D341Med (cell line): ENCODE data around the gene ATP6V1A.
A peak's percentile ranks its signal among the peaks of the same experiment; 100 is the strongest.
"Not testable (repeated sequence)": the region's sequence is repeated elsewhere in the genome, so short reads cannot be mapped to it uniquely, and the experiment has no call there.

Experiments
- DNase-seq: peaks from one replicate; pipeline ENCODE4 v3.0.0; 2012; ENCODE audit warnings: low spot score

ATP6V1A gene

GRCh38 chr3:113828600-113828999 lies 81.8 kb downstream of the ATP6V1A start:
- DNase-seq, result no peak

DNA sequence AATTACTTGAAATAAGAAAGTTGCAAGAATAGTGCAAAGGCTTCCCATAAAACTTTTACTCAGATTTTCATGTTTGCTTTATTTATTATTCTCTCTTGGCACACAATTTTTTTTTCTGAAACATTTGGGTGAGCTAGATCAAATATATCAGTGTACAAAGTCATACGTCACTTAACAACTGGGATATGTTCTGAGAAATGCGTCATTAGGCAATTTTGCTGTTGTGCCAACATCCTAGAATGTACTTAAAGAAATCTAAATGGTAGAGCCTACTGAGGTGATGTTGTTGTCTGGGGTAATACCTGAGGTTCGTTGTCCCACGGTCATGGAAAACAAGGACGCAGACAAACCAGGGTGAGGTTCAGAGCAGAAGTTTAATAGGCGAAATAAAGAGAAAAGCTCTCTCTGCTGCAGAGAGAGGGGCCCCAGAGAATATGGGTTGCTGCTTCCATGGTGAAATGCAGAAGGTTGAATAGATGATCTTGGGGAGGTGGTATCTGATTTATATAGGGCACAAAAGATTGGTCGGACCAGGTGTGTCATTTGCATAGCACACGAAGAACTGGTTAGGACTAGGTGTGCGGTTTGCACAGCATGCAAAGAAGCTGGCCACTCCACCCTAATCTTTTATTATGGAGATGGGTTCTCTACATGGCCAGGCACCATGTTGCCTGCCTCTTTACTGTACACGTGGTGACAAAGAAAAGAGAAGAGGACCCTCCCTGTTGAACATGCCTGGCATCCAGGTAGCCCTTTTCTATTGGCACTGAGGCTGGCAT lies 82.9 kb downstream of the ATP6V1A start:
- no peak for DNase-seq

GRCh38 chr3:113831103-113831355 lies 84.2 kb downstream of the ATP6V1A start:
- no peak for DNase-seq

- DNase-seq, result no peak
These were observed 85.8 kb downstream of the ATP6V1A start for GRCh38 chr3:113832477-113833164.

GRCh38 chr3:113834983-113835382 lies 88.1 kb downstream of the ATP6V1A start:
- no peak for DNase-seq

DNA sequence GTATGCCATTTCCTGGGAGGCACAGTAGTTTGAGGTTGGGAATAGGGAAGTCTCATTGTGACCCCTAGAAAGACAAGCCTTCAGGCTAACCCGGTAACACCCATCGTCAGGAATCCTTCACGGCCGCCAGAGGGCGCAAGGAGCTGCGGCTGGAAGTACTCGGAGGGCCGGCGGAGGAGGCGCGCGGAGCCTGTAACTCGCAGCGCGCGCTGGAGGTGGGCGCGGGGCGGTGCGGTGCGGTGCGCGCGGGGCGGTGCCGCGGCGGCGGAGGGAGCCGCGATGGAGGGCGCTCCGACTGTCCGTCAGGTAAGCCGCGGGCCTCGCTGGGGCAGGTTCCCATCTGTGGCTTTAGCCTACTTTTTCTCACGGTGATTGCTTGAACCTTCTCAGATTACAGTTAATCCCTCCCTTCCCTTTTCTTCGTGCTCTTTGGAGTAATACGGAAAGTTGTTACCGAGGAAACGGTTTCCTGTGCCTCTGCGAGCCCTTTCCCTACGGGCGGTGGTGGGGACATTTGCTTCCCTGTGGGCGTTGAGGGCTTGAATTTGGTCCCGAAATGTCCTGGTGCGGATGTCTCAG lies 91.9 kb downstream of the ATP6V1A start, which contains the start of gene GRAMD1C:
Gene GRAMD1C (plus strand): TSS at position 158 of the 579 bp plus-strand sequence. CDS start 122 bp downstream, at position 280.
- peak; percentile 92 for DNase-seq

DNA sequence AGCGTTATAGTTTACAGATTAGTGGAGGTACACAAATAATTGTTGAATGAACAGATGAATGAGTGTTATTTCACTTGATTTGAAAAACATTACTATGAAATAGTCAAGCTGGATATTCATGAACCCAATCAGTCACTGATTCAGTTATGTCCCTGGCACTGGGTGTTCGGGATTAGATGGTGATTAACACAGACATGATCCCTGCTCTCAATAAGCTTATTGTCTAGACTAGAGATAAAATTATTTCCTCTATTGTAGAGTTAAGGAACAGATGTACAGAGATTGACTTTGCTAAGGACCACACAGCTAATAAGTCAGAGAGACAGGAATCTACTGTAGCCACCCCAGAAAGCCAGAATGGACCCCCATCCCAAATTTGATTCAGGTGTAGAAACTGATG lies 92.7 kb downstream of the ATP6V1A start:
- DNase-seq, result peak; percentile 26

DNA sequence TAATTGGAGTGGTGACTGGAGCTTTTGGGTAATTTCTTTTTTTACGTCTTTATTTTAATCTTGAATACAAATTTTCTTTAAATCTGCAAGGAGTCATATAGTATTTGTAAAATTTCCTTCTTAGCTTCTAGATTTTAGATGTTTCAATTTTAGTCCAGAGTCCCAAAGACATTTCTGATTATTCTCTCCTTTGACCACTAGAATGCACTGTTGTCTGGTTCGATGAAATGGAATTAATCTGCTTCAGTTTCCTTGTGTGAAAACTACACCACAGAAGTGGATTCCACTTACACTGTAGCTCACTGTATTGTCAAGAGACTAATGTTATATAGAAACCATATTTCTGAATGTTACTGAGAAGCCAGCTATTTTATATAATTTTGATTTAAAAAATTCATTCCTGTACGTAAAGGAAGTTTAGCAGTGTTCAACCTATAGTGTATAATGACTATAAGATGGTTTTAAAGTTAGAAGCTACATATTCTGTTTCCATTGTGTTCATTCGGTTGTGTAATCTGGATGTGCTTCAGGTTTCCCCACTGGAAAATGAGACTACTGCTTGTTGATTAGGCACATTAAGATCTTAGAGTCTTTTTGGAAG lies 97.9 kb downstream of the ATP6V1A start:
- DNase-seq, result peak; percentile 45

GRCh38 chr3:113847247-113847646 lies 100.4 kb downstream of the ATP6V1A start:
- no peak for DNase-seq

DNA sequence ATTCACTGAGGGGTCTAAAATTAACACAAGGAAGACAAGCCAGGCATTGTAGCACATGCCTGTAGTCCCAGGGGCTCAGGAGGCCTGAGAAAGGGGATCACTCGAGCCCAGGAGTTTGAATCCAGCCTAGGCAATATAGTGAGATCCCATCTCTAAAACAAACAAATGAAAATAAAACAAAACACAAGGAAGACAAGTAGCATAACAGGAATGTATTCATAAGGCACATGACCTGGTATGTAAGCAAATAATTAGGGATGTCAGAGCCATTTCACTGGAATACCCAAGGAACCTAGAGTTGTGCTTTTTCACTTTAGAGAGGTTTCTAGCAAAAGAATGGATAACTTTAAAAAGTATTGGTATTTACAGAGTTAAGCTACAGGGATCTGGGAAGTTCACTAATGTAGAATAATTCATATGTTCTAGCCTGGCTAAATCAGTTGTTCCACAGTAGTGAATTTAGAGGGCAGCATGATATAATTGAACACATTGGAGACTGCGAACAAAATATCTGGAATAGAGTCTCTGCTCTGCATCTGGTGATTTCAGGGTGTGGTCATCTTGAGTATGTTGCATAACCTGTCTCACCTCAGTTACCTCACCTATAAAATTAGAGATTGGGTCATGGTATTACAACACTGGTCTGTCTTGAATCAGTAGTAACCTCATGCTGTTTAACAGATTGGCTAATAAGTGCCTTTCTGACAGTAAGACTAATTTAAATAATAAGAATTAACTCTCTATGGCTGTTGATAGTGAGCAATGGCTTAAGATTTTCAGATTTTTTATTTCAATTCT lies 101.0 kb downstream of the ATP6V1A start:
- no peak for DNase-seq

DNA sequence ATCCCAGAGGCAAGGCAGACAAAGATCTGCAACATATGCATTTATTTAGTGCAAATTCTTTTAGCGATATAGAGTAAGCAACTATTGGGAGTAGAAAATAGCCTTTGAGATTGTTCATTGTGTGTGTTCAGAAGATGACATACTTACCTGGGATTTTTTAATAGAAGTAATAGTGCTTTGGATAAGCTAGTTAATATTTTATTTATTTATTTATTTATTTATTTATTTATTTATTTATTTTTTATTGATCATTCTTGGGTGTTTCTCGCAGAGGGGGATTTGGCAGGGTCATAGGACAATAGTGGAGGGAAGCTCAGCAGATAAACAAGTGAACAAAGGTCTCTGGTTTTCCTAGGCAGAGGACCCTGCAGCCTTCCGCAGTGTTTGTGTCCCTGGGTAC lies 102.2 kb downstream of the ATP6V1A start:
- DNase-seq, result not testable (repeated sequence)

GRCh38 chr3:113849841-113850240 lies 103.0 kb downstream of the ATP6V1A start:
- not testable (repeated sequence) for DNase-seq

DNA sequence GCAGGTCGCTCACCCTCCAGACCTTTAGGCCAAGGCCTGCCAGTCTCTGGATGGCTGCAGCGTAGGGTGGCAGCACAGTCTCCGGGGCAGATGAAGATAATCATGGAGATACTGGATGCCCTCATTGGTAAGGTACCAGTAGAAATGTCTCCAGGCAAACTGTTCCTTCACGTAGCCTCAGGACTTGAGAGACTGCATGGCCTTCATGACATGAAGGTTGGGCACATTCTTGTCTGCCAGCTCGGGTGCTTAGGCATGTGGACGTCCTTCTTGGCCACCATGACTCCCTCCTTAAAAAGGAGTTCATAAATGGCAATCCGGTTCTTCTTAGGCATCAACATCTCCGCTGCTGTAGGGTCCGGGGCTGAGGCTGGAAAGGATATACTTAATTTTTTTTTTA lies 103.6 kb downstream of the ATP6V1A start:
- DNase-seq, result not testable (repeated sequence)

DNA sequence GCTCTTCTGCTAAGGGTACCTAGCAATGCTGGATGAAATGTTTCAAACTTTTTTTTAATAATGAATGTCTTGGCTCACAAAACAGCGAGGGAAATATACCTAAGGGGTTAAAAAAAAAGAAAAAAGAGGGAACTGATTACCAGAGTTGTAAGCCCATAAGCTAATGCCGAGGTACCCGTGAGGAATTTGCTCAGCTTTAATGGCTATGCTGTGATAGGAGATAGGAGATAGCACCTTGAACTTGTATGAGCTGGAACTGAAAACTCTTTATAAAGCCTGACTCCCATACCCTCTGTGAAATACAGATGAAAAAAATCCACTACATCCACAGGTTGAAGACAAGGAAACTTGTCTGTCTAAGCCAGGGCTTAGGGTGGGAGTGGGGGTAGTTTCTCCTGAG lies 105.7 kb downstream of the ATP6V1A start:
- DNase-seq, result no peak
